OCI-LY7 (cell line): ENCODE data around the gene CASQ2.

Experiments
- EZH2phosphoT487 ChIP-seq: fragments of 200-600 bp; sonication (generic); IDR thresholded peaks from 2 replicates; pipeline ENCODE4 v1.6.1; 2018; ENCODE audit warnings: low read depth, borderline replicate concordance, mild to moderate bottlenecking, mixed run types, antibody characterized with exemption, low read length, moderate library complexity, mixed read lengths
- TF ChIP-seq, protein P1 (sequence below): fragments of 200-600 bp; sonication (generic); conservative IDR thresholded peaks from 2 replicates; pipeline ENCODE4 v1.5.1; 2014; ENCODE audit warnings: mild to moderate bottlenecking, antibody characterized with exemption, low read length, moderate library complexity, mixed read lengths

DNA sequence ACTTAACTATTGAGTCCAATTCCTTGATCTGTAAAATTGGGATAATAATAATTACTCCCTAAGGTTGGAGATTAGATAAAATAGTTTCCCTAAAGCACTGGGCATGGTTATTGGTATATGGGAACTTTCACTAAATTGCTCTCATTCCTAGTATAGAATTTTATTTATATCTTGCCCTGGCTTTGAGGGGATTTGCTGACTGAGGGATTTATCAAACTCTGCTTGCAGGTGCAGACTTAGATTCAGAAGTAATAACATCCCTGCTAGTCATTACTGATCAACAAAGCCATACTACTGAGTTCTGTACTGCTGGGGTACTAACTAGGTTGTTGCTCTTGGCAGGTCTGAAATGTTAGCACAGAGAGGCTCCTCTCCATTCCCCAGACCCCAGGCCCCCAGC is 41.9 kb downstream of the CASQ2 start:
- TF ChIP-seq, protein P1, sequence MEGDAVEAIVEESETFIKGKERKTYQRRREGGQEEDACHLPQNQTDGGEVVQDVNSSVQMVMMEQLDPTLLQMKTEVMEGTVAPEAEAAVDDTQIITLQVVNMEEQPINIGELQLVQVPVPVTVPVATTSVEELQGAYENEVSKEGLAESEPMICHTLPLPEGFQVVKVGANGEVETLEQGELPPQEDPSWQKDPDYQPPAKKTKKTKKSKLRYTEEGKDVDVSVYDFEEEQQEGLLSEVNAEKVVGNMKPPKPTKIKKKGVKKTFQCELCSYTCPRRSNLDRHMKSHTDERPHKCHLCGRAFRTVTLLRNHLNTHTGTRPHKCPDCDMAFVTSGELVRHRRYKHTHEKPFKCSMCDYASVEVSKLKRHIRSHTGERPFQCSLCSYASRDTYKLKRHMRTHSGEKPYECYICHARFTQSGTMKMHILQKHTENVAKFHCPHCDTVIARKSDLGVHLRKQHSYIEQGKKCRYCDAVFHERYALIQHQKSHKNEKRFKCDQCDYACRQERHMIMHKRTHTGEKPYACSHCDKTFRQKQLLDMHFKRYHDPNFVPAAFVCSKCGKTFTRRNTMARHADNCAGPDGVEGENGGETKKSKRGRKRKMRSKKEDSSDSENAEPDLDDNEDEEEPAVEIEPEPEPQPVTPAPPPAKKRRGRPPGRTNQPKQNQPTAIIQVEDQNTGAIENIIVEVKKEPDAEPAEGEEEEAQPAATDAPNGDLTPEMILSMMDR, result no peak
- TF ChIP-seq EZH2phosphoT487, result no peak
